Thoracic aorta (tissue), 2 donors: Measurements from ENCODE around the gene EDIL3. TPM values are rescaled to one million over a fixed set of nuclear protein-coding genes. Genes with fewer than 3 reads are reported as not detected.

Experiments used
- ATAC-seq: fragments of 150-250 bp; one replicate; pipeline ENCODE4 v1.8.0; 2017; ENCODE audit warnings: low read depth; ENCODE audit not compliant: insufficient number of reproducible peaks, low FRiP score
- DNase-seq: peaks from one replicate; pipeline ENCODE4 v3.0.0-alpha.2; 2020; ENCODE audit warnings: low spot score
- H3K27ac ChIP-seq, 2 donors: fragments of 200-600 bp; sonication (generic); 1 replicate in 1 of 2; 2 replicates in 1 of 2; pipeline ENCODE4 v1.5.1; 2016; ENCODE audit warnings: mild to moderate bottlenecking in 2 of 2, moderate library complexity in 2 of 2
- H3K27me3 ChIP-seq: fragments of 200-600 bp; sonication (generic); replicated peaks from 2 replicates; pipeline ENCODE4 v1.6.0; 2016; ENCODE audit warnings: mild to moderate bottlenecking; ENCODE audit not compliant: insufficient read depth
- H3K36me3 ChIP-seq: fragments of 200-600 bp; sonication (generic); one replicate; pipeline ENCODE4 v1.5.1; 2016
- H3K4me1 ChIP-seq, 2 donors: fragments of 200-600 bp; sonication (generic); 1 replicate in 1 of 2; 2 replicates in 1 of 2; pipeline versions ENCODE4 v1.5.1 to v1.6.0; 2016; ENCODE audit warnings: low read depth in 2 of 2, mild to moderate bottlenecking in 1 of 2; ENCODE audit not compliant: control insufficient read depth in 1 of 2
- H3K4me3 ChIP-seq: fragments of 200-600 bp; sonication (generic); 2 replicates; pipeline ENCODE4 v1.5.1; 2016; ENCODE audit warnings: mild to moderate bottlenecking
- H3K9me3 ChIP-seq: fragments of 200-600 bp; sonication (generic); 2 replicates; pipeline ENCODE4 v1.5.1; 2016
- total RNA-seq, 2 donors: library from RNA; depleted of rRNA; stranded (reverse); fragments of >200 nt; gene quantifications; one replicate each; pipeline versions ENCODE4 v1.1.0 to v1.2.3, GENCODE V29; 2016
- TF ChIP-seq, protein P1 (sequence below): fragments of 200-600 bp; sonication (generic); IDR thresholded peaks from one replicate; pipeline ENCODE4 v1.5.1; 2019; ENCODE audit warnings: antibody characterized with exemption

Gene EDIL3
- total RNA-seq, 2 donors from 2014 or later, result 157 to 170 TPM

GRCh38 chr5:84292788-84293653 is 91.7 kb downstream of the EDIL3 start:
- Histone ChIP-seq H3K9me3 (no peaks in the 10 kb centered on the region), H3K4me3 (no peak overlapping the region), H3K27me3 (no peaks in the 10 kb centered on the region), H3K4me1 (peaks cover 0 to 15% of the 10 kb centered on the region in 2 donors), H3K36me3 (no peaks in the 10 kb centered on the region), H3K27ac (no peak overlapping the region)
- TF ChIP-seq, protein P1, sequence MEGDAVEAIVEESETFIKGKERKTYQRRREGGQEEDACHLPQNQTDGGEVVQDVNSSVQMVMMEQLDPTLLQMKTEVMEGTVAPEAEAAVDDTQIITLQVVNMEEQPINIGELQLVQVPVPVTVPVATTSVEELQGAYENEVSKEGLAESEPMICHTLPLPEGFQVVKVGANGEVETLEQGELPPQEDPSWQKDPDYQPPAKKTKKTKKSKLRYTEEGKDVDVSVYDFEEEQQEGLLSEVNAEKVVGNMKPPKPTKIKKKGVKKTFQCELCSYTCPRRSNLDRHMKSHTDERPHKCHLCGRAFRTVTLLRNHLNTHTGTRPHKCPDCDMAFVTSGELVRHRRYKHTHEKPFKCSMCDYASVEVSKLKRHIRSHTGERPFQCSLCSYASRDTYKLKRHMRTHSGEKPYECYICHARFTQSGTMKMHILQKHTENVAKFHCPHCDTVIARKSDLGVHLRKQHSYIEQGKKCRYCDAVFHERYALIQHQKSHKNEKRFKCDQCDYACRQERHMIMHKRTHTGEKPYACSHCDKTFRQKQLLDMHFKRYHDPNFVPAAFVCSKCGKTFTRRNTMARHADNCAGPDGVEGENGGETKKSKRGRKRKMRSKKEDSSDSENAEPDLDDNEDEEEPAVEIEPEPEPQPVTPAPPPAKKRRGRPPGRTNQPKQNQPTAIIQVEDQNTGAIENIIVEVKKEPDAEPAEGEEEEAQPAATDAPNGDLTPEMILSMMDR, result no peak
- ATAC-seq (no peak), DNase-seq (no peak)

GRCh38 chr5:84292000-84292642 is 92.6 kb downstream of the EDIL3 start:
- DNase-seq (no peak), ATAC-seq (no peak)
- no peak overlapping the region for H3K27ac ChIP-seq

DNA sequence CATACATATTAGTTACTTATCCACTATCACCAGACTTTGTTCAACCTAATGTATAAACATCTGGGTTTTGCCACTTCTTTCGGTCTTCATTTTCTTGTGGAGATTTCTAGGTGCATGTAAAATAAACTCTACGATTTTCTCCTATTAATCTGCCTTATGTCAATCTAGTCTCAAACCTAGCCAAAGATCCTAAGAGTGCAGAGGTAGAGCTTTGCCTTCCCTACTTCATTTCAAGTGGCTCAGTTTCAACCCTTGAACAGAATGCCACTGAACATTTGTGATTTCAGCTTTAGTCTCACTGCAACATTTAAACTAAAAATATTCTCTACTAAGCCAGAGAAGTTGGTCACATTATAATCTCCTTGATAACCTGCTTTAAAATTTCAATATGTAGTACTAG is 94.0 kb downstream of the EDIL3 start:
- DNase-seq, result no peak
- Histone ChIP-seq H3K4me1 (peaks cover 8 to 29% of the 10 kb centered on the region in 2 donors), H3K9me3 (no peaks in the 10 kb centered on the region), H3K27me3 (no peaks in the 10 kb centered on the region), H3K27ac (peak overlapping the region; percentile 24 to 45), H3K36me3 (no peaks in the 10 kb centered on the region), H3K4me3 (peak overlapping the region; percentile 10)
- no peak for ATAC-seq
- TF ChIP-seq, protein P1, result no peak

More at GRCh38 chr5:84292000-84292642, 92.6 kb downstream of the EDIL3 start:
- H3K36me3 ChIP-seq, result no peaks in the 10 kb centered on the region
- H3K9me3 ChIP-seq, result no peaks in the 10 kb centered on the region
- TF ChIP-seq, protein P1, result no peak
- peaks cover 0 to 15% of the 10 kb centered on the region in 2 donors for H3K4me1 ChIP-seq
- no peak overlapping the region for H3K4me3 ChIP-seq
- H3K27me3 ChIP-seq, result no peaks in the 10 kb centered on the region

DNA sequence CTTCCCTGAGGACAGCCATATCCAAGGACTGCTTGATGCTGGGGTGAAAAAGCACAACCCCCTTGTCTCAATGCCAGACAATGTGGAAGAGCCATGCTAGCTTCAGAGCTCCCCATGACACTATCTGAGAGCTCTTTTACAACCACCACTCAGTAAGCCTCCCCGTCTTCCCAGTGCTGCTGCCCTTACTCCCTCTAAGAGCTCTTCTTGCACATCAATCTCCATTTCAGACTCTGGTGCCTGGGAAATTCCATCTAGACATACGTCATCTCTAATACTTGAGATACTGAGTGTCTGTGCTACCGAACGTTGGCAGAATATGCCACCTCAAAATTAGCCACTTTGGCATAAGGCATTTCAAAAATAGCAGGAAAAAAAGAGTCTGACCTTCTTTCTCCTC is 94.5 kb downstream of the EDIL3 start:
- peak overlapping the region; percentile 24 to 45 for H3K27ac ChIP-seq
- no peaks in the 10 kb centered on the region for H3K9me3 ChIP-seq
- DNase-seq, result no peak
- peak; percentile 48 for ATAC-seq
- H3K36me3 ChIP-seq, result no peaks in the 10 kb centered on the region
- no peaks in the 10 kb centered on the region for H3K27me3 ChIP-seq
- H3K4me3 ChIP-seq, result peak overlapping the region; percentile 10
- peaks cover 8 to 31% of the 10 kb centered on the region in 2 donors for H3K4me1 ChIP-seq
- TF ChIP-seq, protein P1, result no peak

GRCh38 chr5:84287951-84288350 is 96.7 kb downstream of the EDIL3 start:
- Histone ChIP-seq H3K4me3 (no peak overlapping the region), H3K4me1 (peaks cover 8 to 31% of the 10 kb centered on the region in 2 donors), H3K9me3 (no peaks in the 10 kb centered on the region), H3K27ac (no peak overlapping the region), H3K27me3 (no peaks in the 10 kb centered on the region), H3K36me3 (no peaks in the 10 kb centered on the region)
- DNase-seq (no peak), ATAC-seq (no peak)
- TF ChIP-seq, protein P1, result no peak
